HG02678 (cell line): ENCODE measurements around the gene CLHC1.
"Not testable (repeated sequence)": the region's sequence is repeated elsewhere in the genome, so short reads cannot be mapped to it uniquely, and the experiment has no call there.

Experiments
- ATAC-seq: cut with Tn5 transposase; IDR thresholded peaks from one replicate; pipeline ENCODE4 v1.9.1; 2021; ENCODE audit warnings: mild to moderate bottlenecking, moderate library complexity; ENCODE audit not compliant: unreplicated experiment

Gene CLHC1

DNA sequence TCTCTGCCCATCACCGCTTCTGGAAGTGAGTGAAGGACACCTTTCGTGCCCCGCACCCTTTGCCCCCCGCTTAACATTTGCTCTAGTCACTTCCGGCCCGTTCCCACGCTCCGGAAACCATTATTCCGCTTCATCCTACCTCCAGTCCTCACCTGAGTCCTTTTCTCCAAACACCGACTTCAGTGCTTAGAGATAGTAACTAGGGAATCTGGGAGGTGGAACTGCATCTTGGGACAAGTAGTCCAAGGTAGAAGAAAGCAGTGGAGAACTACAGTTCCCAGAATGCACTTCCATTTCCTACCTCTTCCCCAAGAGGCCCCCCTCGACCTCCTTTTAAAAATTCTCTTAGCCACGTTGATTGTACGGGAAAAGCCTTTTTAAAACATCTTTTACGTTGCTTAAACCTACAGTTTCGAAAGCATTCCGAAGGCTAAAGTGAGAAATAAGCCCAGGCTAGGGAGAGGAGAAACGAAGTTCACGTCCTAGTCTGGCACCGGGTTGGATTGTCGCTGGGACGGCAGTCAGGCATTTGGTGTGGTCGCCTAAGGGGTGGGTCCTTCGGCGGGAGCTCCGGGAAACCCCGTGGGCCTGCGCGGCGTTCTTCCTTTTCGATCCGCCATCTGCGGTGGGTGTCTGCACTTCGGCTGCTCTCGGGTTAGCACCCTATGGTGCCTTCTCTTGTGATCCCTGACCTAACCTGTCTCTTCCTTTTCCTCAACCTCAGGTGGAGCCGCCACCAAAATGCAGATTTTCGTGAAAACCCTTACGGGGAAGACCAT is at the start of gene CLHC1, which contains the start of gene RPS27A:
Gene CLHC1, minus strand, starts transcription at position 210 of the 779 bp plus-strand sequence. CDS start 9,882 bp downstream, outside the sequence.
Gene RPS27A, plus strand, starts transcription at position 605 of the 779 bp plus-strand sequence. Its CDS starts 137 bp downstream, at position 742.
- ATAC-seq: peak; percentile 90

DNA sequence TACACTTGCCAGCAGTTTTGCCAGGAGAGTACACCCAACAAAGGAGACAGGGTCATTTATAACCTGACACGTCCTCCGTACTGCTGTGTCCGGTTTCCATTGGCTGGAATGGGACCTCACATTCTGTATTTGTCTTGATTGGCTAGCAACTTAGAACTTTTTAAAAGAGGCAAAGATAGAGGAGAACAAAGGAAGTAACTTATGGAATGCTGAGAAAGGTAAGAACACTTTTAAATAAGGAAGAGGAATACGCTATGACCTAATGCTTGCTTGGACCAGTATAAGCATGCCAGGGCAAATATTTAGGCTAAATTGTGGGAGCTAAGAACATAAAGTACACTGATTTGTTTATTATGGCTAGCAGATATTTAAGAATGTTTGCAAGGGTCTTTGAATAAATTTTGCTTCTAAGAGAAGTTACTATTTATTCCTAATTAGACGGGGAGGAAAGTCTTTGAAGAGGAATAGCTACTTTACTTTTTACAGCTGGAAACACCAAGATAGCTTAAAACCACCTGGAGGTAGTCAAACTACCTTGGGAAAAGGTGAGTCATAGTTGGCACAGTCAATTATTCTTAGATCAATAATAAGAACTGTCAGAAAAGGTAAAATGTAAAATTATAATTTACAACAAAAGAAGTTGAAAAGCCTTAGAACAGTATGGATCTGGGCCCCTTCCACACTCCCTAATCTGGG is 48.9 kb upstream of the CLHC1 start:
- not testable (repeated sequence) for ATAC-seq

DNA sequence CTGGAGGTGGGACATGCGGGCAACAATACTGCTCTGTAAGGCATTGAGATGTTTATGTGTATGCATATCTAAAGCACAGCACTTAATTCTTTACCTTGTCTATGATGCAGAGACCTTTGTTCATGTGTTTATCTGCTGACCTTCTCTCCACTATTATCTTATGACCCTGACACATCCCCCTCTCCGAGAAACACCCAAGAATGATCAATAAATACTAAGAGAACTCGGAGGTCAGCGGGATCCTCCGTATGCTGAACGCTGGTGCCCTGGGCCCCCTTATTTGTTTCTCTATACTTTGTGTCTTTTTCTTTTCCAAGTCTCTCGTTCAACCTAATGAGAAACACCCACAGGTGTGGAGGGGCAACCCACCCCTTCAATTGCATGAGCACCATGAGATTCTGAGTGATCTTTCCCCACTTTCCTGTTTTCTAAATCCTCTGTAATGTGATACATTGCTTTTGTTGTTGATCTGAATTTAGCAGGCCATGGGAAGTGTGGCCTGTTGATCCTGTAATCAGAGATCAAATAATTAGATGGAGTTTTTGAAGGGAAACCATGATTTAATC is 47.8 kb upstream of the CLHC1 start:
- ATAC-seq: not testable (repeated sequence)

DNA sequence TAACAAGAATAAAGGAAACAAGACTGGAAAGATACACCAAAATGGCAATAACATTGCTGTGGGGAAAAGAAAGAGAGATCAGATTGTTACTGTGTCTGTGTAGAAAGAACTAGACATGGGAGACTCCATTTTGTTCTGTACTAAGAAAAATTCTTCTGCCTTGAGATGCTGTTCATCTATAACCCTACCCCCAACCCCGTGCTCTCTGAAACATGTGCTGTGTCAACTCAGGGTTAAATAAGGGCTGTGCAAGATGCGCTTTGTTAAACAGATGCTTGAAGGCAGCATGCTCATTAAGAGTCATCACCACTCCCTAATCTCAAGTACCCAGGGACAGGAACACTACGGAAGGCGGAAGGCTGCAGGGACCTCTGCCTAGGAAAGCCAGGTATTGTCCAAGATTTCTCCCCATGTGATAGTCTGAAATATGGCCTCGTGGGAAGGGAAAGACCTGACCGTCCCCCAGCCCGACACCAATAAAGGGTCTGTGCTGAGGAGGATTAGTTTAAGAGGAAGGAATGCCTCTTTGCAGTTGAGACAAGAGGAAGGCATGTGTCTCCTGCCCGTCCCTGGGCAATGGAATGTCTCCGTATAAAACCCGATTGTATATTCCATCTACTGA is 47.2 kb upstream of the CLHC1 start:
- not testable (repeated sequence) for ATAC-seq

DNA sequence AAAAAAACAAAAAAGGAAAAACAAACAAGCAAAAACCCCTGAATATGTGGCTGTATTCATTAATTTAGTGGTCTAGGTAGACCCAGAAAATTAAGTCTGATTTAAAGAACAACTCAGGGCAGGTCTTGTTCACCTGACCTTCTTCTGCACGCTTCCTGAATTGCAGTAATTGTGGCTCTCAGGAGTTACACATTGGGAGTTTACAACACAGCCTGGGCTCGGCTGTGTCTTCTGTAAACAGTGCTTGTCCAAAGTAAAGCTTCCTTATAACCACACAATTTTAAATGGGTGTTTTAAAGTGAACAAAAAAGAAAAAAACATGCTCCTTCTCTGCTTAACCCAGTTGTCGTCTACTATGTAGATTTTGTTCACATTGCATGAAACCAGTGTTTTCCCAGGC is 45.2 kb upstream of the CLHC1 start:
- no peak for ATAC-seq

DNA sequence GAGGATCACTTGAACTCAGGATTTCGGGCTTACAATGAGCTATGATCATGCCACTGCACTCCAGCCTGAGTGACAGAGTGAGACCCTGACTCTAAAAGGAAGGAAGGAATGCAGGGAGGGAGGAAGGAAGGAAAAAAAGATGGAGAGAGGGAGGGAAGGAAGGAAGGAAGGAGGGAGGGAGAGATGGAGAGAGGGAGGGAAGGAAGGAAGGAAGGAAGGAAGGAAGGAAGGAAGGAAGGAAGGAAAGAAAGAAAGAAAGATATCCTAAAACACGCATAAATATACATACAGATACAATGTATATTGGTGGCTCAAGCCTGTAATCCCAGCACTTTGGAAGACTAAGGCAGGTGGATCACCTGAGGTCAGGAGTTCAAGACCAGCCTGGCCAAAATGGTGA is 42.3 kb upstream of the CLHC1 start:
- not testable (repeated sequence) for ATAC-seq

DNA sequence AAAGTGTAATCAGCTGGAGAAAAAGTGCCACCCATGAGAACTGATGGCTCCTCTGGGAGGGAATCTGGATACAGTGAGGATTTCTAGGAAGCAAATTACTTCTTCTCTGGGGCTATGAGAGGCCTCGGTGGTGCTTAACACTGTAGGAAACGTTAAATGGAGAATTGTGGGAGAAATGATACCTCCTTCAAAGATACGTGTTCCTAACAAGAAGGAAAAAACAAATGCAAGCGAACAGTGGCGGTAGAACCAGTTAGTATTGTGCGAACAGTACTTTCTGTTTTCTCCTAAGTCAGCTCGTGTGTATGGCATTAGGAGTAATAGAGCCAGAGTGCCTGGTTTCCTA is 37.5 kb upstream of the CLHC1 start:
- ATAC-seq: no peak

DNA sequence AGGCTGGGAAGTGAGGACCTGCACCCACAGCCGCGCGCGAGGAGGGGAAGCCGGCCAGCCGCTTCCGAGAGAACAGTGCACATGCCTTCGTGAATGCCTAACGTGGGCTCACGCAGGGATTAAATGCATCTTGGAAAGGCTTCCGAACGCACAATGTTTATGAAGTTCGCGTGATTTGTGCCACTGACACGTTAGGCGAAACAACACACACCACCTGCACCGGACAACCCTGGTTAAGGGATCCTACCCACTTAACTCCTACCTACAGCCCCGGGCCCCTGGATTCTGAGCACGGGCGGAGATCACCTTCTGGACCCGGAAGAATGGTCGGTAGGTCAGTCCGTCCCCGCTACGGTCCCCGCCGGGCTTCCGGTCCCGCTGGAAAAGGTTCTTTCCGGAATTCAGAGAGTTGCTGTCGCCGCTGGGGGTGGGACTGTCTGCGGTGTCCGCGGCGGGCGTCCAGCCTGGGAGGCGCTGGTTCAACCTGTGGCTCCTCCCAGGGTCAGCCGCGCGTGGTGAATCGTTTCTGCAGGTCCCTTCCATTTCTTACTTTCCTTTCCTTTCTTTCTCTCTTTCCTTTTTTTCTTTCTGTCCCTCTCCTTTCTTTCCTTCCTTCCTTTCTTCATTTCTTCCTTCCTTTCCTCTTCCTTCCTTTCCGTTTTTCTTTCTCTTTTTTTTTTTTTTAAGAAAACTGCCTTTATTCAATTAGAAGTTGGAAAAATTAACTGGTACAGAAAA is 37.0 kb upstream of the CLHC1 start, which contains the start of gene MTIF2:
Gene MTIF2, minus strand, starts transcription at position 325 of the 738 bp plus-strand sequence. CDS start 5,373 bp downstream, outside the sequence.
- ATAC-seq: peak; percentile 99

DNA sequence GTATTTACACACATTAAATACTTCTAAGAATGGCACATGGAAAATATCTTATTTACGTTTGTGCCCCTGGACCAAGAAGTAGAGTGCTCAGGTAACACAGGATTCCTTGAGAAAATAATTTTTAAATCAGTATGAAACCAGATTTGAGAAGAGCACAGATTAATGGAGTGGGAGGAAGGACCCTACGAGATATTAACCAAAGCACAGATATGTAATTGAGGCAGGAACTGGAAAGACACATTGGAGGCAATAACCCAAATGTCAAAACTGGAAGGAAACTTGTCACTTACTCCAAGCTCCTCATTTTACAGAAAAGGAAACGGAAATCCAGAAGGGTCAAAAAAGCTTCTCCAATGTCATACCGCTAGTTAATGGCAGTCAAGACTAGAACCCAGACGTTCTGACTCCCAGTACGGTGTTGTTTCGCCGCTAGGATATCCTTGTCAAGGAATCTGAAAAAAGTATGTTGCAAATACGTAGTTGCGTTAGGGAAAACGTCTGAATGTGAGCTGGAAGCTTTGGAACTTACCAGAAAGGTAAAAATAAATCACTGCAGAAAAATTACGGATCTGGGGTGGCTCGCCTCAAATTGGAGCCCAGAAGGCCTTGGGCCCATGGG is 36.3 kb upstream of the CLHC1 start:
- no peak for ATAC-seq

DNA sequence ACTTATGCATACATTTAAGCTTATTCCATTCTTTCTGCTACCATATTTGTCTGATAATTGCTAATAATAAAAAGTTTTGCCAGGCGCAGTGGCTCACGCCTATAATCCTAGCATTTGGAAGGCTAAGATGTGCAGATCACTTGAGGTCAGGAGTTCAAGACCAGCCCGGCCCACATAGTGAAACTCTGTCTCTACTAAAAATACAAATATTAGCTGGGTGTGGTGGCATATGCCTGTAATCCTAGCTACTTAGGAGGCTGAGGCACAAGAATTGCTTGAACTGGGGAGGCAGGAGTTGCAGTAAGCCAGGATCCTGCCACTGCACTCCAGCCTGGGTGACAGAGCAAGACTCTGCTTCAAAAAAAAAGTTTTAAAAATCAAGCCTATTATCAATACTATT is 27.5 kb upstream of the CLHC1 start:
- not testable (repeated sequence) for ATAC-seq

DNA sequence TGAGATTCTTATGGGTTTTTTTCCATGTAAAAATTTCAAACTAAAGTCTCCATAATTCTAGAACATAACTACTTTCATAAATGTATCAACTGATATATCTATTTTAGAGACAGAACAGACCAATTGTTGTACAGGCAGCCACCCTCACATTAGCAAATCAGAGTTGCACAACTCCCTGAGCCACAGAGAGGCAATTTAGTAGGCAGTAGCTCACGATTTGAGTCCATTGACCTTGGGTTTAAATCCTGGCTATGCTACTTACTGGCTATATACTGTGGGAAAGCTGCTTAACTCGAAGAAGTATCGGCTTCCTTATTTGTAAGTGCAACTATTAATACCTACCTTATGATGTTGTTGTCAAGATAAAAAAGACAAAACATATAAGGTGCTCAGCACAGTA is 20.7 kb upstream of the CLHC1 start:
- no peak for ATAC-seq

DNA sequence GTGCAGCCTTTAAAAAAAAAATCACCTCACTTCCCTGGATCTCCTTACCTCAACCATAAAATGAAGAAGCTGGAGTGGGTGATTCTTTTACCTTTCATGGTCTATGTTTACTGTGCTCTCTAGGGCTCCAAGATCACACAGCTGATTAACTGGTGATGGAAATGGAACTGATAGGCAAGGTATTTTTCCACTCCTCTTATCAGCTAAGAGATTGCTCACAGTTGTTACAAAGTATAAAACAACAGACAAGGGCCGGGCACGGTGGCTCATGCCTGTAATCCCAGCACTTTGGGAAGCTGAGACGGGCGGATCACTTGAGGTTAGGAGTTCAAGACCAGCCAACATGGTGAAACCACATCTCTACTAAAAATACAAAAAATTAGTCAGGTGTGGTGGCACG is 14.9 kb upstream of the CLHC1 start:
- ATAC-seq: no peak

DNA sequence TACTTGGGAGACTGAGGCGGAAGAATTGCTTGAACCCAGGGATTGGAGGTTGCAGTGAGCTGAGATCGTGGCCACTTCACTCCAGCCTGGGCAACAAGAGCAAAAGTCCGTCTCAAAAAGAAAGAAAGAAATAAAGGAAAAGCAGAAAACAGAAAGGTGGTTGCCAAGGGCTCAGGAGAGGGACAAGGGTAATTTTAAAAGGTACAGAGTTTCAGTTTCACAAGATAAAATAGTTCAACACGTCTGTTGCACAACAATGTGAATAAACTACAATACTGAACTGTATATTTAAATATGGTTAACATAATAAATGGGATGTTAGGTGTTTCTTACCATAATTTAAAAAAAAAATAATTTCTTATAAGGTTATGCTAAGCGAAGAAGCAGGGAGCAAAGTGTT is 13.3 kb upstream of the CLHC1 start:
- ATAC-seq: no peak

DNA sequence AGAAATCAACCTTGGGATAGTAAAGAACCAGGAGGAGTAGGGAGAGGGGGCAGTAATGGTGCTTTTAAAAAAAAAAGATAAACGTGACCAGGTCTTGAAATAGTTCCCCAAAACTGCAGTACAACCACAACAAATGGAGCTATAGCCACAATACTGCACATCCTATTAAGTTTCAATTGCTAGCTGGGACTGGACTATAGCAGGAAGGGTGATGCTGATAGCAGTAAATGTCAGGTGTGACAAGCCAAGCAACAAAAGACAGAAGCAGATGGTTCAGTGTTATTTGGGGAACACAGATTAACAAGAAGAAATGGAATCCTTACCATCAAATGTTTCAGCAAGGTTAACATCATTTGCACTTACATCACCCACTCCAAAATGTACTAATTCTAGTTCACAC is 10.5 kb upstream of the CLHC1 start:
- ATAC-seq: no peak

DNA sequence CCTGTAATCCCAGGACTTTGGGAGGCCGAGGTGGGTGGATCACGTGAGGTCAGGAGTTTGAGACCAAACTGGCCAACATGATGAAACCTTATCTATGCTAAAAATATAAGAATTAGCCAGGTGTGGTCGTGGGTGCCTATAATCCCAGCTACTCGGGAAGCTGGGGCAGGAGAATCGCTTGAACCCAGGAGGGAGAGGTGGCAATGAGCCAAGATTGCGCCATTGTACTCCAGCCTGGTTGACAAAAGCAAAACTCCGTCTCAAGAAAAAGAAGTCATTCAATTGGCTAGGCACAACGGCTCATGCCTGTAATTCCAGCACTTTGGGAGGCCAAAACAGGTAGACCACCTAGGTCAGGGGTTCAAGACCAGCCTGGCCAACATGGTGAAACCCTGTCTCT is 9.5 kb upstream of the CLHC1 start:
- ATAC-seq: not testable (repeated sequence)

DNA sequence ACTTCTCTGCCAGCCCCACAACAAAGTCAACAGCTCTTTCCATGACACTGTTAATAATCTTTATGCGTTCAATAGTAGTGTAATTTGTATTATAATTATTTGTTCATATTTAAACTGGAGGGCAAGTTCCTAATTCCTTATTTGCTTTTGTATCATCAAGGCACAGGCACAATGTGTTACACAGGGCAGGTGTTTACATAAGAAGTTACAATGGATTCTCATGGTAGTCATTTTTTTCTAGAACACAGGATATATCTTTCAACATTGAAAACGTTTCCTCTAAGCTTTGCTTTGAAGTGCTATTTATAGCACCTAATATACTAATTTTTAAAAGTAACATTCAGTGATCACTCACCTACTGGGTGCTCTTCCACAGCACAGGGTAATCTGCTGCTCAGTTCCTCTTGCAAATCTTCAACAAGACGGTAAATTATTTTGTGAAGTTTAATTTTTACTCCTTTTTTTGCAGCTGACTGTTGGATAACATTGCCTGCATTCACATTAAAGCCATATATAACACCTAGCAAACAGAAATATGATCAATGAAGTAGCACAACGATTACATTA is 7.6 kb upstream of the CLHC1 start:
- no peak for ATAC-seq

DNA sequence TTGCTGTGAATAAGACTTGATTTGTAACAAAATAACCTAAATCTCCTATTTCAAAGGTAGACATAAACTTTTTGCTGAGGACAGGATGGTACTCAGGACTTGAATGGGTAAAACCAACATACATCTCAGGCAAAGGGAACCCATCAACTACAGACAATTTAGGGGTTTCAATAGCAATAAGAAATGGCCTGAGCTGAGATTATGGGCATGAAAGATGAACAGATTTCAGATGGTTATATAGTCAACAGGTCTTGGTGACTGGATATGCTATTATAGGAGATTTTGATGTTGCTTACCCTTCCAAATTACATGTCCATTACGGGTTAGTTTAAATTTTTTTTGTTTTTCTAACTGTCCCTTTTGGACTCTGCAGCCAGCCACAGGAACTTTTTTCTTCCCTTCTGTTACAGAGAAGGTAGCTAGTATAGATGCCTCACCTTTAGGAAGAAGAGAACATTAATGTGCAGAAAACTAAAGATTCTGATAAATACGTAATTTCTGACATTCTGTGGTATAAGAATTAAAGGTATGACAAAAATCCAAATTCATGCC is 5.0 kb upstream of the CLHC1 start:
- no peak for ATAC-seq

DNA sequence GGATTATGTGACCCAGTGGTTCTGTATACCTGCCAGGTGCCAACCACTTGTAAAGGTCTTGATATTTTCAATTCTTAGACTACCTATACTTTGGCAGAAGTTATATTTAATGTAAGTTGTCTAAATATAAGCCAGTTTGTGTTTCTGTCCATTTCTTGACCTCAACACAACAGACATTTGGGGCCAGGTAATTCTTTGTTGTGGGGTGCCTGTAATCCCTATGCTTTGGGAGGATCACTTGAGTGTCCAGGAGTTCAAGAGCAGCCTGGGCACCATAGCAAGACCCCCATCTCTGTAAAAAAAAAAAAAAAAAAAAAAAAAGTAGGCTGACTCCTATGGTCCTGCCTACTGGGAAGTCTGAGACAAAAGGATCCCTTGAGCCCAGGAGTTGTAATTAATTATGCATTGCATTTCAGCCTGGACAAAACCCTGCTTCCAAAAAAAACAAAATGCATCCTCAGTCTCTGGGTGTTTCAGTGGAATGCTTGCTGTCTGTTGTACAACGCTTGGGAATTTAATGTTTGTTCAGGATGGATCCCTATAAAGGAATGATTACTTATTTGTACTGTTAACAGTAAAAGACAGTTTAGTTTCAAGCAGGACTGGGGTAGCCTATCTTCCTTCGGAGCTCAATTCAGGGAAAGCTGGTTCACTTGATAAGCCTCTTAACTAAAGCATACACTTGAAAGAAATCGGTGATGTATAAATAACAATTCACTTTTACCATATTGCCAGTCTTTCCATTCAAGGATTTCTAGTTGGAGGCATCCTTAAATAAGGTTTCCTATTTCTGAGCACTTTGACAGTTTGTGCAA is 3.8 kb upstream of the CLHC1 start:
- ATAC-seq: no peak

DNA sequence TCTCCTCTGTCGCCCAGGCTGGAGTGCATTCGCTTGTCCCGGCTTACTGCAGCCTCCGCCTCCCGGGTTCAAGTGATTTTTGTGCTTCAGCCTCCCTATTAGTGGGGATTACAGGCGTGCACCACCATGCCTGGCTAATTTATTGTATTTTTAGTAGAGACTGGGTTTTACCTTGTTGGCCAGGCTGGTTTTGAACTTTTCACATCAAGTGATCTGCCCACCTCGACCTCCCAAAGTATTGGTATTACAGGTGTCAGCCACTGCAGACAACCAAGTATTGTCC is 1.5 kb upstream of the CLHC1 start:
- ATAC-seq: no peak
